ENCODE measurements around the gene TRIM33. TPM values are rescaled to one million over a fixed set of nuclear protein-coding genes. Genes with fewer than 3 reads are reported as not detected.
"Not testable (repeated sequence)": the region's sequence is repeated elsewhere in the genome, so short reads cannot be mapped to it uniquely, and the experiment has no call there.

Gene TRIM33
- total RNA-seq, 1 donor from 2014 or later, result 23.4 TPM

DNA sequence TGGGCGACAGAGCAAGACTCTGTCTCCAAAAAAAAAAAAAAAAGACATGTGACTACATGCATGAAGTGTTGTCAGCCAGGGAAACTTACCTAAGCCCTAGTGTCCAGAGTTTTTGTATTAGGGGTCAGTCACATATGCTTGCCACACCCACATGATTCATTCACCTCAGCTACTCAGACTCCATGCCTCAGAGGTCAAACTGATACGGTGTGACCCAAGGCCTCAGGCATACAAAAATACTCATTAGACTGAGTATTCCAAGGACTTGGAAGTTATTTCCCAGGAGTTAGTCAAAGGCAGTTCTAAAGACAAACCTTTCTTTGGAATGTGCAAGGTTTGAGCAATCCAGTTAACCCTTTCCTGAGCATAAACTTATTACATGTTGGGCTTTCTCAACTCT lies 6.3 kb upstream of the TRIM33 start:
- intact Hi-C loops (cut with DNase I), result loop anchor here (10.0 kb wide), 1 partner anchor 157 kb away; the partner anchor contains the start of gene DENND2C
- no peak for DNase-seq (ENCODE audit: low spot score)

- DNase-seq (ENCODE audit: low spot score), result no peak
- intact Hi-C loops (cut with DNase I), result loop anchor here (5.0 to 10.0 kb wide), 3 partner anchors 85 to 245 kb away; partner anchors contain the start of genes CSDE1 and DENND2C
Measured at GRCh38 chr1:114512595-114513280, 1.7 kb upstream of the TRIM33 start.

DNA sequence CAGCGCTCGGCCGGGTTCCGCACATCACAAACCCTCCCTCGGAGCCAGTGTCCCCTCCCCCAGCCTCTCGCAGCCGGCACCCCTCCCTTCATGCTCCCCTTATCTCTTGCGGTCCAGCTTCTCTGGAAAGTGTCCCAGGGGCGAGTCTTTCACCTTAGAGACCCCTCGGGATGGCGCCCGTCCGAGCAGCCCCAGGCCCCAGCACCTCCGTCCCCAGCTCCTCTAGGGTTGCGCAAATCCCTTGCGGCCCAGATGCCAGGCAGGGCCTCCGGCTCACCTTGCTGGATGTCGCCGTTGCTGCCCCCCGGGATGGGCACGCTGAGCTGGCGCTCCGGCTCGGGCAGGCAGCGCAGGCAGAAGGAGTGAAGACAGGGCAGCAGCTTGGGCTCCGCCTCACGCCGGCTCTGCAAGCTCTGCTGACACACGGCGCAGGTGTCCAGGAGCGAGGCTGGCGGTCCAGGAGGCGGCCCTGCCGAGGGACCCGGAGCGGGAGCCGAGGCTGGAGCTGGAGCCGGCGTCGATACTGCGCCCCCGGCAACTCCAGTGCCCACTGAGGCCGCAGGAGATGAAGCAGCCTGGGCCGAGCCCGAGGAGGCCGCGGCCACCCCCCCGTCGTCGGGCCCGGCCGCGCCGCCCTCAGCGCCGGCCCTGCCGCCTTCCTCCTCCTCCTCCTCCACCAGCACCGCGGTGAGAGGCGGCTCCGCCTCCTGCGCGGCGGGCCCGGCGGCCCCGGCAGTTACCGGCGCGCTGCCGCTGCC lies 550 bp downstream of the TRIM33 start:
- intact Hi-C loops (cut with DNase I), result loop anchor here (1.0 to 10.0 kb wide), 5 partner anchors 71 to 247 kb away; partner anchors contain the start of genes BCAS2, CSDE1 and DENND2C

DNA sequence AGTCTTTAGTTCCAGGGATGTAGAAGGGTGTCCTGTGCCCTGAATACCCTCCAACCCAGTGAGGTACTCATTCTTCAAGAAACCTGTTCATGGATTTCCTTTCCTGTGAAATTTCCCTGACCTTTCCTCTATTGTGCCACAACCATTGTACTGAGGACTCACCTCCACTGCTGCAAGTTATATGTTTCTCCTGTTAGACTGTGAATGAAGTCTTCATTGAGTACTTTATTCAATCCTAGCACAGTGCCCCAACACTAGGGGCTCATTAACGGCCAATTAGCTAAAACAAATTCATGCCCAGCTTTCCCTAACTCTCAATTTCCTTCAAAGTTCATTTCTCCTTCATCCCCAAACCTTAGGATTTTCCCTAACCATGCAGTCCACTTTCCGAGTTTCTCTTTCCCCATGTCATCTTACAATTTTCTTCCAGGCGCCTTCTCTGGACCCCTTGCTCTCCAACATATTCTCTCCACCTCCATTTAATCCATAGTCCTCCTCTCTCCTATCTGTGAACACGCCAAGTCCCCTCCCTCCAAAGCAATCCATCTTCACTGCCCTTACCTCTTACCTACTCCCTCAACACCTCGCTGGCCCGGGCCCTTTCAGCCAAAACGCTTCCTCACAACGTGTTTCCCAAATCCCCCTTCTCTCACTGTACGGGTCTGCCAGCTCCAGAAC lies 1.3 kb downstream of the TRIM33 start:
- intact Hi-C loops (cut with DNase I), result loop anchor here (2.0 to 10.0 kb wide), 4 partner anchors 82 to 248 kb away; partner anchors contain the start of genes CSDE1 and DENND2C
- DNase-seq (ENCODE audit: low spot score), result no peak

More for the DNA sequence above, 550 bp downstream of the TRIM33 start:
- DNase-seq (ENCODE audit: low spot score), result peak; percentile 84

DNA sequence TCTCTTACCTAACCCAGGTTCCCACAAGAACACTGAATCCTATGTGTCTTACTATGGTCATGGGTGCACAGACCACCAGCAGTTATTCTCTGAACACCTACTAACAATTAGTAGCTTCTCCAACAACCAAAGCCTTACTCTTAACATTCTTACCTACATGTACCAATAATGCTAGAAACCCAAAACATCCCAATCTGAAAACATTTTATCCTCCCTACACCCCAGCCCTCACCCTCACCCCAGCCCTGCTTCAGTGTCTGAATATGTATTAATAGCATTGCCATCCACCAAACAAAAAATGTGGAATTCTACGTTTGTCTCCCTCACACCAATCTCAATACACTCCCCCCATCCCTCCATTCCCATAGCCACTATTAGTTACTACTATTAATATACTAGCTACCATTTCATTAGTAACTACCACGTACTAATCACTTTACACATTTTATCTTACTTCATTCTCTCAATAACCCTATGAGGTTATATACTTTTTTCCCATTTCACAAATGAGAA lies 2.6 kb downstream of the TRIM33 start:
- intact Hi-C loops (cut with DNase I), result no loop called here
- DNase-seq (ENCODE audit: low spot score), result no peak

DNA sequence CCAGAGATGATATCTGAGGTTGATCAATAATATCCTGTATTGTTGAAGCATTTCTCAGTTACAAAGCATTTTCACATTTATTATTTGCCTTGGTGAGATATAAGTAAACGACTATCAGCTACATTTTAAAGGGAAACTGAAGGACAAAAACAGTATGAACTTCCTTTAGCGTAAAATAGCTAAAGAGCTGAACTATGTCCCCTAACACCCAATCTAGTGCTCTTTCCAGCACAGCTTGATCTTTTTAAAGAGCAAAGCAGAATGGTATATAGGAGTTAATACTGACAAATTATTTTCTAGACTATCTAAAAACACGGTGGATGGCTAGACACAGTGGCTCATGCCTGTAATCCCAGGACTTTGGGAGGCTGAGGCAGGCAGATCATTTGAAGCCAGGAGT lies 3.5 kb downstream of the TRIM33 start:
- intact Hi-C loops (cut with DNase I), result no loop called here
- DNase-seq (ENCODE audit: low spot score), result no peak

DNA sequence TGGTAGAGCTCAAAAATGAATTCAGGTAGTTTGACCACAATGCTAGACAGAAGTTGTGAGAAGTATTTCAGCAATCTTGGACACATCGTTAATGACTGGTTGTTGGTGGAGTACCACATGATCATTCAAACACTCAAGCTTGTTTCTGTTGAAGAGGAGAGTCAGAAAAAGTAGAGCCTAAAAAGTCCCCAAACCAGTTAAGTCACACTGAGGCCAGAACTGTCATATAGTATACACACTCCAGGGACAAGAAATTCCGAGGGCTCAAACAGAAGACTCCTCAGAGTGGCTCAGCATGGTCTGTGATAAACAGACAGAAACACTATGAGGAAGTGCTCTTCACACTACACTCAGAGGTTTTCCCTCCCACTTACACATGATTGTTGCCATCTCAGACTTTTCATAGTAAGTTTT lies 5.8 kb downstream of the TRIM33 start:
- DNase-seq (ENCODE audit: low spot score), result no peak
- intact Hi-C loops (cut with DNase I), result no loop called here

DNA sequence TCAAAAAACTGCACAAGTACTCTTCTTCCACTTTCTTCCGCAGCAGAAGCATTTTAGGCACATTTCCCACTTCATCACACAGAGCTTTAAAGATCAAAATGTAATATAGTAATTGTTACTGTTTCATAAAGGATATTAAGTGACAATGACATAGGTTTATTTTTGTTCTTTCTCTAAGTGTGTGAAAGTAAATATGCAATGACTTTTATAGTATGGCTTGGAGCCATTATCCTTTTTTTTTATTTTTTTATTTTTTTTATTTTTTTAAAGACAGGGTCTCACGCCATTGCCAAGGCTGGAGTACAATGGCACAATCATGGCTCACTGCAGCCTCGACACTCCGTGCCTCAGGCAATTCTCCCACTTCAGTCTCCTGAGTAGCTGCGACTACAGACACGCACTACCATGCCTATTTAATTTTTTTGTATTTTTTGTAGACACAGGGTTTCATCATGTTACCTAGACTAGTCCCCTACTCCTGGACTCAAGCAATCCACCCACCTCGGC lies 7.0 kb downstream of the TRIM33 start:
- no peak for DNase-seq (ENCODE audit: low spot score)
- intact Hi-C loops (cut with DNase I), result no loop called here

- intact Hi-C loops (cut with DNase I), result no loop called here
- no peak for DNase-seq (ENCODE audit: low spot score)
Measured at GRCh38 chr1:114502080-114502479, 8.9 kb downstream of the TRIM33 start.

GRCh38 chr1:114499478-114499877 lies 11.5 kb downstream of the TRIM33 start:
- no peak for DNase-seq (ENCODE audit: low spot score)
- intact Hi-C loops (cut with DNase I), result no loop called here

DNA sequence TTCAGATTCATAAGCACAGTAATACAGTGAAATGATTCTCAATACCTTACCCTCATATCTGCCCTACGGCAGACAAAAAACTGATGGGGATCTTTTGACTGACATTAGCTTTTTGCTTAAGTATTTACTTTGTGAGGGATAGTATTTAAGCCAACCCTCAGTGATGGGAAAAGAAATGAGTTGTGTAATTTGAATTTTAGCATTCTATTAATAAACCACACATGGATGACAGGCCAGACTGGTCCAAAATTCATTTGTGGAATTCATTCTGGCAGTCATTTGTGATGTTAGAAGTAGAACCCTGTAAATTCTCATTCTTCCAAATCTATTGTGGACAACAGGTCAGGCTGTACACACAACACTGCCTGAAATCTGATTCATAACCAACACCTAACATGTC lies 14.9 kb downstream of the TRIM33 start:
- intact Hi-C loops (cut with DNase I), result no loop called here
- no peak for DNase-seq (ENCODE audit: low spot score)

- intact Hi-C loops (cut with DNase I), result no loop called here
- no peak for DNase-seq (ENCODE audit: low spot score)
Measured at GRCh38 chr1:114495486-114495885, 15.5 kb downstream of the TRIM33 start.

DNA sequence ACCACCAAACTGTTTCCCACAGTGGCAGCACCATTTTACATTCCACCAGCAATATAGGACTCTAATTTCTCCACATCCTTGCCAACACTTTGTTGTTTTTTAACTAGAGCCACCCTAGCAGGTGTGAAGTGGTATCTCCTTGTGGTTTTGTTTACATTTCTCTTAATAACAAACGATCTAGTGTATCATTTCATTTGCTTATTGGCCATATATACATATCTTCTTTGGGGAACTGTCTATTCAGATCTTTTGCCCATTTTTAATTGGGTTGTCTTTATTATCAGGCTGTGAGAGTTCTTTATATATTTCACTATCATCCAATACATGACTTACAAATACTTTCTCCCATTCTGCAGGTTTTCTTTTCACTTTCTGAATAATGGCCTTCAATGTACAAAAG lies 18.0 kb downstream of the TRIM33 start:
- intact Hi-C loops (cut with DNase I), result no loop called here
- no peak for DNase-seq (ENCODE audit: low spot score)

- DNase-seq (ENCODE audit: low spot score), result no peak
- intact Hi-C loops (cut with DNase I), result no loop called here
Measured at GRCh38 chr1:114490274-114490693, 20.7 kb downstream of the TRIM33 start.

DNA sequence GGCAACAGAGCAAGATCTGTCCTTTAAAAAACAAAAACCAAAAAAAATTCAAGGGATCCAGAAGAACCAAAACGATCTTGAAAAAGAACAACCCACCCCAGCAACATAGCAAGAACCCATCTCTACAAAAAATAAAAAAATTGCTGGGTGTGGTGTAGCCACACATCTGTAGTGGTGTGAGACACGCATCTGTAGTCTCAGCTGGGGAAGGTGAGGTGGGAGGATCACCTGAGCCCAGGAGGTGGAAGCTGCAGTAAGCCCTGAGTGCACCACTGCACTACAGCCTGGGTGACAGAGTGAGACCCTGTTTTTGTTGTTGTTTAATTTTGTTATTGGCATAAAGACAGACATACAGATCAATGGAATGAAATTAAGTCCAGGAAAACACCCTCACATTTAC lies 22.3 kb downstream of the TRIM33 start:
- intact Hi-C loops (cut with DNase I), result no loop called here
- no peak for DNase-seq (ENCODE audit: low spot score)

DNA sequence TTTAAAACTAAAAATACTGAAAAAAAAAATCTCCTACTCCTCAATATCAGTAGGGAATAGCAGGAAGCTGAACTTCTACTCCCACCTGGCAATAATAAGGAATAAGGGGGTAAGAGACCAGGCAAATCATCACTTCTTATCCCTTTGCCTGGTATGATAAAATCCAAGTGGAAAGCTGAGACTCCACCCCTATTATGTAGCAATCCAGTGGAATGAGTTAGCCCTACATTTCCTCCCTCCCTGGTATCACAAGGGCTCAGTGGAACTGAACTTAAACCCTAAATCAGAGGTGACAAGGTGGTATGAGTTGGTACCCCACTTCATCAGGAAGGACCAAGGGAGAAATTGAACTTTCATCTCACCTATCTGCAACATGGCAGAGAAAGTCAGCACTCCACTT lies 25.7 kb downstream of the TRIM33 start:
- intact Hi-C loops (cut with DNase I), result no loop called here
- no peak for DNase-seq (ENCODE audit: low spot score)

- DNase-seq (ENCODE audit: low spot score), result no peak
- intact Hi-C loops (cut with DNase I), result no loop called here
Measured at GRCh38 chr1:114482585-114482984, 28.4 kb downstream of the TRIM33 start.

DNA sequence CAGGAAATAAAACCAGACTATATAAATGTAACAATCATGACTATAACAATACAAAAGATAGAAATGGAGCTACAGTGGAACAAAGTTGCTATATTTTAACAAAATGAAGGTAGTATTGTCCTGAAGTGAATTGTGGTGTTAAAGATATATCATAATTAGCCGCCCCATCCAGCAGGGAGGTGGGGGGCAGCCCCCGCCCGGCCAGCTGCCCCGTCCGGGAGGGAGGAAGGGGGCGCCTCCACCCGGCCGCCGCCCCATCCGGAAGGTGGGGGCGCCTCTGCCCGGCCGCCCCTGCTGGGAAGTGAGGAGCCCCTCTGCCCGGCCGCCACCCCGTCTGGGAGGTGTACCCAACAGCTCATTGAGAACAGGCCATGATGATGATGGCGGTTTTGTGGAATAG lies 31.4 kb downstream of the TRIM33 start:
- intact Hi-C loops (cut with DNase I); DNase-seq (ENCODE audit: low spot score): not testable (repeated sequence)

DNA sequence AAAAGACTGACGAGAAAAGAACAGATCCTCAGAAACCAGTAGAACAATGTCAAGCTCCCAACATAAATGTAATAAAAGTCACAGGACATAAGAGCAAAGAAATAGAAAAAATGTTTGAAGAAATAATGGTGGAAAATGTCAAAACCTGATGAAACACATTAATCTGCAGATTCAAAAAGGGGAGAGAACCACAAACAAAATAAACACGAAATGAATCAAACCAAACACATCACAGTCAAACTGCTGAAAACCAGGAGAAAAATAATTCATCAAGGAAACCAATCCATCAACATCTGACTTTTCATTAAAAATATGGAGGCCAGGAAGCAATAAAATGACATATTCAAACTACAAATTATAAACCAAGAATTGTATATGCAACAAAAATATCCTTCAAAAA lies 31.9 kb downstream of the TRIM33 start:
- intact Hi-C loops (cut with DNase I), result no loop called here
- DNase-seq (ENCODE audit: low spot score), result no peak

GRCh38 chr1:114473796-114474195 lies 37.2 kb downstream of the TRIM33 start:
- intact Hi-C loops (cut with DNase I), result no loop called here
- DNase-seq (ENCODE audit: low spot score), result no peak
